ENCODE data around the gene NSFL1C.
"Not testable (repeated sequence)": the region's sequence is repeated elsewhere in the genome, so short reads cannot be mapped to it uniquely, and the experiment has no call there.

NSFL1C gene

GRCh38 chr20:1466211-1467081 lies at the start of gene NSFL1C:
NSFL1C (minus strand) TSS chr20:1466849; CDS start chr20:1466824, 25 bp downstream.
- DNase-seq: peak; percentile 94

- DNase-seq: no peak
Observed at GRCh38 chr20:1513801-1514200, 47.2 kb upstream of the NSFL1C start.

GRCh38 chr20:1509237-1509636 lies 42.6 kb upstream of the NSFL1C start:
- no peak for DNase-seq

GRCh38 chr20:1508574-1508973 lies 41.9 kb upstream of the NSFL1C start:
- DNase-seq: no peak

- no peak for DNase-seq
Observed at GRCh38 chr20:1507276-1507675, 40.6 kb upstream of the NSFL1C start.

GRCh38 chr20:1505871-1506270 lies 39.2 kb upstream of the NSFL1C start:
- DNase-seq: no peak

- no peak for DNase-seq
Observed at GRCh38 chr20:1505361-1505760, 38.7 kb upstream of the NSFL1C start.

GRCh38 chr20:1503564-1504227 lies 37.0 kb upstream of the NSFL1C start:
- DNase-seq: peak; percentile 72

GRCh38 chr20:1500496-1500895 lies 33.8 kb upstream of the NSFL1C start:
- DNase-seq: no peak

GRCh38 chr20:1499528-1500420 lies 33.1 kb upstream of the NSFL1C start:
- DNase-seq: no peak

GRCh38 chr20:1497371-1497770 lies 30.7 kb upstream of the NSFL1C start:
- not testable (repeated sequence) for DNase-seq

GRCh38 chr20:1496930-1497329 lies 30.3 kb upstream of the NSFL1C start:
- DNase-seq: no peak

GRCh38 chr20:1494436-1494835 lies 27.8 kb upstream of the NSFL1C start:
- DNase-seq: no peak

GRCh38 chr20:1493536-1493935 lies 26.9 kb upstream of the NSFL1C start:
- DNase-seq: no peak

- DNase-seq: no peak
Observed at GRCh38 chr20:1491860-1492642, 25.4 kb upstream of the NSFL1C start.

GRCh38 chr20:1491281-1491840 lies 24.7 kb upstream of the NSFL1C start, which contains the start of gene SIRPB2:
SIRPB2 (minus strand) TSS chr20:1491420; CDS start chr20:1491359, 61 bp downstream.
- no peak for DNase-seq

GRCh38 chr20:1490643-1491195 lies 24.1 kb upstream of the NSFL1C start:
- no peak for DNase-seq

- DNase-seq: no peak
Observed at GRCh38 chr20:1489764-1490436, 23.3 kb upstream of the NSFL1C start.

GRCh38 chr20:1489325-1489724 lies 22.7 kb upstream of the NSFL1C start:
- no peak for DNase-seq

GRCh38 chr20:1486566-1486965 lies 19.9 kb upstream of the NSFL1C start:
- DNase-seq: no peak

All from GOT3 (cell line).